Muscle layer of colon (tissue), 2 donors: ENCODE data around the gene ARPC5.
"Not testable (repeated sequence)": the region's sequence is repeated elsewhere in the genome, so short reads cannot be mapped to it uniquely, and the experiment has no call there.

ENCODE experiments used
- H3K27ac ChIP-seq: one replicate; pipeline ENCODE4 v1.7.0; 2013; ENCODE audit warnings: low read depth, mild to moderate bottlenecking, low read length, moderate library complexity
- H3K27me3 ChIP-seq, 2 donors: one replicate each; pipeline ENCODE4 v1.7.0; 2013; ENCODE audit warnings: low read length in 2 of 2, mild to moderate bottlenecking in 2 of 2; ENCODE audit not compliant: insufficient read depth in 2 of 2, control insufficient read depth in 1 of 2
- H3K36me3 ChIP-seq: one replicate; pipeline ENCODE4 v1.7.0; 2013; ENCODE audit warnings: mild to moderate bottlenecking, low read length; ENCODE audit not compliant: insufficient read depth
- H3K4me1 ChIP-seq: one replicate; pipeline ENCODE4 v1.7.0; 2013; ENCODE audit warnings: mild to moderate bottlenecking, low read length; ENCODE audit not compliant: insufficient read depth
- H3K4me3 ChIP-seq, 2 donors: one replicate each; pipeline ENCODE4 v1.7.0; 2013; ENCODE audit warnings: low read length in 2 of 2, low read depth in 1 of 2, mild to moderate bottlenecking in 1 of 2, moderate library complexity in 1 of 2
- H3K9ac ChIP-seq: one replicate; pipeline ENCODE4 v1.7.0; 2013; ENCODE audit warnings: low read length
- H3K9me3 ChIP-seq: one replicate; pipeline ENCODE4 v1.7.0; 2013; ENCODE audit warnings: mild to moderate bottlenecking, low read length
- donor health status: abdominal sarcoma.
- donor health status: Adenocarcinoma of cecum.

ARPC5 gene

GRCh38 chr1:183635606-183636333, at the start of gene ARPC5:
ARPC5 (minus strand) TSS chr1:183635783; CDS start chr1:183635659, 124 bp downstream.
- Histone ChIP-seq H3K4me3 (peak within 1 kb of the TSS; percentile 85 to 94), H3K9ac (peak within 1 kb of the TSS; percentile 84), H3K27me3 (no peaks in the 10 kb centered on the region), H3K4me1 (peaks cover 26% of the 10 kb centered on the region), H3K9me3 (no peaks in the 10 kb centered on the region), H3K27ac (peak within 1 kb of the TSS; percentile 84), H3K36me3 (peaks cover 9% of the 10 kb centered on the region)

- H3K27ac ChIP-seq: no peak overlapping the region
- H3K36me3 ChIP-seq: no peaks in the 10 kb centered on the region
- H3K9ac ChIP-seq: no peak overlapping the region
- H3K4me3 ChIP-seq: no peak overlapping the region
- H3K4me1 ChIP-seq: peaks cover 5% of the 10 kb centered on the region
- no peaks in the 10 kb centered on the region for H3K9me3 ChIP-seq
- no peaks in the 10 kb centered on the region for H3K27me3 ChIP-seq
Observed at GRCh38 chr1:183685112-183685713, 49.6 kb upstream of the ARPC5 start.

- not testable (repeated sequence) for H3K9me3 ChIP-seq, H3K4me3 ChIP-seq
Observed at GRCh38 chr1:183679363-183679762, 43.8 kb upstream of the ARPC5 start.

GRCh38 chr1:183678819-183679218, 43.2 kb upstream of the ARPC5 start:
- Histone ChIP-seq H3K9ac (no peak overlapping the region), H3K4me1 (peaks cover 2% of the 10 kb centered on the region), H3K36me3 (no peaks in the 10 kb centered on the region), H3K9me3 (no peaks in the 10 kb centered on the region), H3K27ac (no peak overlapping the region), H3K27me3 (no peaks in the 10 kb centered on the region), H3K4me3 (no peak overlapping the region)

More at GRCh38 chr1:183679363-183679762, 43.8 kb upstream of the ARPC5 start:
- H3K4me1 ChIP-seq, H3K27ac ChIP-seq, H3K36me3 ChIP-seq, H3K9ac ChIP-seq, H3K27me3 ChIP-seq: not testable (repeated sequence)

GRCh38 chr1:183676586-183677189, 41.1 kb upstream of the ARPC5 start:
- H3K27ac ChIP-seq: no peak overlapping the region
- no peak overlapping the region for H3K9ac ChIP-seq
- no peak overlapping the region for H3K4me3 ChIP-seq
- H3K36me3 ChIP-seq: no peaks in the 10 kb centered on the region
- no peaks in the 10 kb centered on the region for H3K27me3 ChIP-seq
- no peaks in the 10 kb centered on the region for H3K9me3 ChIP-seq
- peaks cover 5% of the 10 kb centered on the region for H3K4me1 ChIP-seq

- Histone ChIP-seq H3K36me3 (no peaks in the 10 kb centered on the region), H3K9ac (no peak overlapping the region), H3K27ac (no peak overlapping the region)
Observed at GRCh38 chr1:183675883-183676585, 40.5 kb upstream of the ARPC5 start.

GRCh38 chr1:183675381-183675780, 39.8 kb upstream of the ARPC5 start:
- peaks cover 5% of the 10 kb centered on the region for H3K4me1 ChIP-seq
- H3K36me3 ChIP-seq: no peaks in the 10 kb centered on the region
- no peak overlapping the region for H3K4me3 ChIP-seq
- H3K27me3 ChIP-seq: no peaks in the 10 kb centered on the region
- H3K9me3 ChIP-seq: no peaks in the 10 kb centered on the region
- no peak overlapping the region for H3K27ac ChIP-seq
- H3K9ac ChIP-seq: no peak overlapping the region

More at GRCh38 chr1:183675883-183676585, 40.5 kb upstream of the ARPC5 start:
- Histone ChIP-seq H3K9me3 (no peaks in the 10 kb centered on the region), H3K27me3 (no peaks in the 10 kb centered on the region), H3K4me1 (peaks cover 5% of the 10 kb centered on the region), H3K4me3 (no peak overlapping the region)

GRCh38 chr1:183674886-183675285, 39.3 kb upstream of the ARPC5 start:
- H3K36me3 ChIP-seq: no peaks in the 10 kb centered on the region
- H3K9me3 ChIP-seq: no peaks in the 10 kb centered on the region
- H3K9ac ChIP-seq: no peak overlapping the region
- no peak overlapping the region for H3K4me3 ChIP-seq
- no peaks in the 10 kb centered on the region for H3K27me3 ChIP-seq
- H3K4me1 ChIP-seq: peaks cover 5% of the 10 kb centered on the region
- no peak overlapping the region for H3K27ac ChIP-seq

GRCh38 chr1:183674339-183674738, 38.8 kb upstream of the ARPC5 start:
- H3K9ac ChIP-seq: no peak overlapping the region
- no peaks in the 10 kb centered on the region for H3K36me3 ChIP-seq
- H3K27ac ChIP-seq: no peak overlapping the region
- no peaks in the 10 kb centered on the region for H3K9me3 ChIP-seq
- H3K27me3 ChIP-seq: no peaks in the 10 kb centered on the region
- H3K4me3 ChIP-seq: no peak overlapping the region
- H3K4me1 ChIP-seq: peaks cover 5% of the 10 kb centered on the region

GRCh38 chr1:183673605-183674323, 38.2 kb upstream of the ARPC5 start:
- Histone ChIP-seq H3K9ac (no peak overlapping the region), H3K9me3 (no peaks in the 10 kb centered on the region), H3K36me3 (no peaks in the 10 kb centered on the region), H3K27ac (no peak overlapping the region), H3K4me1 (peaks cover 5% of the 10 kb centered on the region), H3K27me3 (no peaks in the 10 kb centered on the region), H3K4me3 (no peak overlapping the region)

- Histone ChIP-seq H3K9ac (no peak overlapping the region), H3K9me3 (no peaks in the 10 kb centered on the region), H3K27me3 (no peaks in the 10 kb centered on the region), H3K36me3 (no peaks in the 10 kb centered on the region), H3K27ac (no peak overlapping the region), H3K4me3 (no peak overlapping the region), H3K4me1 (peaks cover 5% of the 10 kb centered on the region)
Observed at GRCh38 chr1:183670169-183670568, 34.6 kb upstream of the ARPC5 start.
